DLD1 (cell line): Measurements from ENCODE around the gene LRRC47.

Experiments
- in situ Hi-C: cut with HindIII; loops from 2 replicates; pipeline ENCODE4 v1.10.0; 2017; ENCODE audit warnings: low sequenced_read_pairs

The LRRC47 gene

DNA sequence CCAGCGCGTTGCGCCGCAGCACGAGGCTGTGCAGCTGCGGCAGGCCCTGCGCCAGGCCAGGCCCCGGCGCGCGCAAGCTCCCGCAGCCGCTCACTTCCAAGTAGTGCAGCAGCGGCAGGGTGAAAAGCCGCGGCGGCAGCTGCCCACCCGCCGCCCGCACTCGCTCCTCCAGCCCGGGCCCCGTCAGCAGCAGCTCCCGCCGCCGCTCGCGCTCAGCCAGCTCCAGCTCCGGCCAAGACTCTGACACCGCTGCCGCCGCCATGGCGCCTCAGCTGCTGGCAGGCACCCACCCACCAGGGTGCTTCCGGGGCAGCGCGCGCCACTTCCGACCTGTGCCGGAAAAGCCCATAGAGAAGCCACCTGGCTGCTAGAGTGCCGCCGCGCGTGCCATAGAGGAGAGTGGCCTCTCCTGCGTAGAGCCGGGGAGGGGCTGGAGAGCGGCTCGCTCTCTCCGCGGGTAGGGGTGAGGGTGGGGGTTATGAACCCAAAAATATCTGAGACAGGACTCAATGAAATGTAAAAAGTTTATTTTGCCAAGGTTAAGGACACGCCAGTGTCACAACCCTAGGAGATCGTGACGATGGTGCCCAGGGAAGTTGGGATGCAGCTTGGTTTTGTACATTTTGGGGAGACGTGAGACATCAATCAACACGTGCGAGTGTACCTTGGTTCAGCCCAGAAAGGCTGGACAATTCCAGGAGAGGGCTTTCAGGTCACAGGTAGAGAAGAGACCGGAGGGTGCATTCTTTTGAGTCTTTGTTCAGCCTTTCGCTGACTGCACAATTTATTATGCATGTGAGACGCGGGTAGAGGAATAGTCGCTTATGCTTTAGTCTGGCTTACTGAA is at the start of gene LRRC47:
Gene LRRC47, minus strand, starts transcription at position 284 of the 847 bp plus-strand sequence. Its CDS starts 22 bp downstream, at position 262.
- in situ Hi-C loops, result no loop called here

DNA sequence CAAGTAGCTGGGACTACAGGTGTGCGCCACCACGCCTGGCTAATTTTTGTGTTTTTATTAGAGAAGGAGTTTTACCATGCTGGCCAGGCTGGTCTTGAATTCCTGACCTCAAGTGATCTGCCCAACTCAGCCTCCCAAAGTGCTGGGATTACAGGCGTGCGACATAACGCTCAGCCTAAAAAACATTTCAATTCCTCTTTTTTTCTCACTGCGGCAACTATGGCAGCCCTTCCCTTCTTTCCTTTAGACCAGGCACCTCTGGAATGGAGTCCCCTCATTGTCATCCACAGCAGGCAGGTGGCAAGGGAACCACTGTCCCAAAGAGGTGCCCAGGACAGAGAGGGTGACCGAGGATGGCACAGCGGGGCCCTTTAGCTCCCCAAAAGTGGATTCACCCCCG is 46.6 kb upstream of the LRRC47 start:
- in situ Hi-C loops, result no loop called here

DNA sequence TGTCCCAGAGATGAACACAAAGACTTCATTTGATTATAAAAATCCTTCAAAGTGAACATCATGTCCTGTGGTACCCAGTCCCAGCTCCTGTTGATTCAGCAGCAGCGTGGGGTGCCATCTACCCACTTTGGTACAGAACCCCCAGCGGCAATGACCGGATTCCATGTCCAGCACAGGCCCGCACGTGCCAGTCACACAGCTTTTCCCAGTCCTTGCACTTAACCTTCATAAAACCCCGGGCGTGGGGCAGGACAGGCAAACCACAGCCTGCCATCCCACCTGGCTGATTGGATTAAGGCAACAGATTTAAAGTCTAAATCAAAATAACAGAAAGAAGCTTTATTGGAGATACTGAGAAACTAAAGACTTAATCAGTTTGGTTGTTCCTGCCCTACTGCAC is 45.2 kb upstream of the LRRC47 start:
- in situ Hi-C loops, result no loop called here

DNA sequence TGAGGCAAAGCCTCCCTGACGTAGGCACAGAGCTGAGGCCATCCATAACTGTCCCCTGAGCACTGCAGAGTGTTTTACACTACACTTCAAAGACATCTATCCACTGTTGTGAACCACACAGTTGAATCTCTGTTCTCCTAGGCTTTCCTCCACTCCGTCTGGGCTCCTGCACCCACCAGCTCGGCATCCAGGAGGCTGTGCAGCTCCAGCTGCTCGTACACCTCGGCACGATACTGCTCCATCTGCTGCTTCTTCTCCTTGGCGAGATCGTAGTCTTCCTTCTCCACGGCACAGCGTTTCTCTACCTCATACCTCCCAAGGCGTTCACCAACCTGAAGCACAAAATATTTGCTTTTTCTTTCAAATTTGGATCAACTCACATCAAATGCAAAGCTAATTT is 42.5 kb upstream of the LRRC47 start:
- in situ Hi-C loops, result no loop called here

DNA sequence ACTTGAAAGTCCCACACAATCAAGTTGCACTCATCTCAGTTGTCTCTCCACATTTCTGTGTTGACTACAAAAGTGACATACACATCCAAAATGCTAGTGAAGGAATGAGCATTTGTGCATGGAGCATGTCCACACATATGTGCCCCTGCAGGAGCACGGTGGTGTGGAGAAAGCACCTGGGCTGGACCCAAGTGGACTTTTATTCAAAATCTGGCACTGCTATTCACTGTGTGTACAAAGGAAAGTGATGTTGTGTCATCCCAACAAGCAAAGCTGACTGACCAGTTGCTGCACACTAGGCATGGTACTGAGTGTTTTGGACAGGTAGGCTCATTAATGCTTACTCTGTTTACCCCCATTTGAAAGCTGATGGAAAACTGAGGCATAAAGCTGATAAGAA is 41.4 kb upstream of the LRRC47 start:
- in situ Hi-C loops, result no loop called here

DNA sequence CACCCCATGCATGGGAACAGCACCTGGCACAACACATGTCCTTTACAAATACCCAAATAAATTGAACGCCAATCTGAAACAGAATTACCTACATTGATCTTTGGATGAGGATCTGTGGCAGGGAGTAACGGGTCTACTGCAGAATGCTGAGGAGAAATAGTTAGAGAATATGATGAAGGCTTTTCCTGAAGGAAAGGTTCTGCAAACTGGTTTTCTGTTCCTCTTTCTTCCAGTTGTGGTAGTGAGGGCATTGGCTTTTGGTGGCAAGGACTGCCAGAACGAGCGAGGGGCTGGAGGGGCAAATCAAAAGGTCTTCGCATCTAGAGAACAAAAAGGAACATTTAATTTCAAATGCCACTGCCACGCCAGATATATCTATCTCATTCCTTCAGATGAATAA is 40.9 kb upstream of the LRRC47 start:
- in situ Hi-C loops, result no loop called here

DNA sequence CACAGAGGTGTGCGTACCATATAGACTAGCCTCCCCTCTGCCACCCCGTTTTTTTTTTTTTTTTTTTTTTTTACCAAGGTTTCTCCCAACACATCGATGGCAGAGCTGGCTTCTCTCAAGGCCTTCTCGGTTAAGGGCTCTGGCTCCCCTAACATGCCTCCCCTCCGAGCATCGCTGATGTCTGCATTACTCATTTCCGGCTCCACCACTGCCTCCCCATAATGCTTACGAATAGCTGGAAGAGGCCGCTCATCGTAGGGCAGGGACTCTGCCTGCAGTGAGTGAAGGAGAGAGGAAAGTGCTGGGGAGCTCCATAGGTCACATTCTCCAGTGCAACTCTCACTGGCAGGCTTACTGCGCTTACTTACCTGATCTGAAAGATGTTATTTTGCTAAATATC is 40.1 kb upstream of the LRRC47 start:
- in situ Hi-C loops, result no loop called here

DNA sequence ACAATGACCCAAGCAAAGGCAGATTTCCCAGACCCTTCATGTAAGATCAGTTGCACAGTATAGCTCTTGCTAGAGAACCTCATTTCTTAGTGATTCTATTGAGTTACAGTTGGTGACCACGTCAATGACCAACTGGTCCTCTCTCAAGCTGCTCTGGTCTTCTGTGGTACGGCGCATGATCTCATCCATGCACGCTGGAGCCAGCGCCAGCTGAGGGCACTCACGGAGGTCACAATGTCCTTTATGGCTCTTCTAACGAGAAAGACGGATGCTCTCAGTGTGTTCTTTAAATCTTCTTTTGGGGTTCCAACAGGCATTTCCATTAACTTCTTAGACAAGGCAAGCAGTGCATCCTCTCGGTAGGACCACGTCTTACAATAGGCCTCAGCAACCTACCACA is 38.4 kb upstream of the LRRC47 start:
- in situ Hi-C loops, result no loop called here

DNA sequence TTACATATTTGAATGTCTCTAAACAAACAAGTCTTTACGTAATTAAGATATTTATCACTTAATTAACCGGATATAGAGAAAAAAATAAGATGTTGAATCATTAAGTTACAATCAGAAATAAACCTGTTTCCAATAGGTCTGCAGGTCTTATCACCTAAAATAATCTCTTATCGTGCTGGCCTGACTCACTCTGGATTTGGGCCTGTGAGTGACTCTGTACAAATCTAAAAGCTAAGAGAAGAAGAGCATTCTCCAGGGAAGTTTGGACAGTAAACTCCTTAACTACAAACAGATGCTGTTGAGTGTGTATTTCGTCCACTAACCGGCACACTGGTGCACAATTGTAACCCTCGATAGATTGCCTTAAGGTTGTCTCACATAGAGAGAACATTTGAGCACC is 35.4 kb upstream of the LRRC47 start:
- in situ Hi-C loops, result no loop called here

DNA sequence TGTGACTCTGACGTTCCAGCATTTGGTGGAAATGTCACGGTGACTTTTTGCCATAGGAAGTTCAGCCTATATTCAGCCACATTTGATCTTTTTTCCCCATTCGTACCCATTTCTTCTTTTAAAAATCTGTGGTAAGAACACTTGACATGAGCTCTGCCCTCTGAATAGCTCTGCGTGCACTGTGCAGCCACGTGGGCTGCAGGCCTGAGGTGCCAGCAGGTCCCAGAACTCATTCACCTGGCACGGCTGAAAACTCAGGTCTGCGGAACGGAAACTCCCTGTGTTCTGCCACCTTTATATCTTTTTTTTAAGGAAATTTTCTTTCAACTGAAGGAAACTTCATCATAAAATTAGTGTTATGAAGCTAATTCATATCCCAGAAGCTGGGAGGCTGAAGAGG is 32.1 kb upstream of the LRRC47 start:
- in situ Hi-C loops, result no loop called here

DNA sequence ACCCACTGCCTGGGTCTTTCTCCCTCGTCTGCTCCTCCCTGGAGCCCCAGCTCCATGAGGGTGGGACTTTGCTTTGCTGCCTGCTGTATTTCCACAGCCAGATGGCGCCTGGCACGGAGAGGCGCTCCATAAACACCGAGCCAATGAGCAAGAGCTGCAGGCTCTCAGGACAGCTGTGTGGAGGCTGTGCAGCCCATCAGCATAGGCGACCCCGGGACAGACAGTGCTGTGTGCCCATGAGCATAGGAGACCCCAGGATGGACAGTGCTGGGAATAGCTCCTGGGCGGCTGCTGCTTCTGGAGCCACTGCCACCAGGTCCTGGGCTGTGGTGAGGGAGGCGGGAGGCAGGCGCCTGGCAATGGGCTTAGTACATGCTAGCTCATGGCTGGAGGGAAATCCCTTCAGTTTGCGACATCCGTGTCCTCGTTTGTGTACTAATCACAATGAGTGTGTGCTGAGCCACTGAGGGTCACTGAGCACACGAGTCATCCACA is 31.6 kb upstream of the LRRC47 start:
- in situ Hi-C loops, result no loop called here

DNA sequence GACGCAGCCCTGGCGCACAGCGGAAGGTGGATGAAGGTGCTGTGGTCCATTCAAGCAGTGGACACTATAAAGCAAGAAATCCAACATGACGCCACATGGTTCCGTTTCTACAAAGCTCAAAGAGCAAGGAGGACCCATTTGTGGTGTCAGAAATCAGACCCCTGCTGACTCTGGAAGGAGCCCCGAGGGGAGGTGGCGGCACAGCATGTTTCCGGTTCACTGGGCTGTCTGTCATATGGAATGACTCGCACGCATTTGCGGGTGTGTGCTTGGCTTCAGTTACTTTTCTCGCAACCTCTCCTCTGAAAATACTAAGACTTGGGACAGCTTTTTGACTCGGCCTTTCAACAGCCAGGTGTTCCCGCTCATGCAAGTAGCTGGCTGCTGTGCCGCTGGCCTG is 29.1 kb upstream of the LRRC47 start:
- in situ Hi-C loops, result no loop called here

DNA sequence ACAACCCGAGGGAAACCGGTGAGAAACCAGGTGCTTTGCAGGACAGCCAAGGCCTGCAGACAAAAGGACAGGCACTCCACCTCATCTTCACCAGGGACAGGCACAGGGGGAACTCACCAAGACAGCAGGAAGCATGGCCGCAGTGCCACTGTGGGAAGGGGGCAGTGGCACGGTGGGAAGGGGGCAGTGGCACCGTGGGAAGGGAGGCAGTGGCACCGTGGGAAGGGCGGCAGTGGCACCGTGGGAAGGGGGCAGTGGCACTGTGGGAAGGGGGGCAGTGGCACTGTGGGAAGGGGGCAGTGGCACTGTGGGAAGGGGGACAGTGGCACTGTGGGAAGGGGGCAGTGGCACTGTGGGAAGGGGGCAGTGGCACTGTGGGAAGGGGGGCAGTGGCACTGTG is 28.4 kb upstream of the LRRC47 start:
- in situ Hi-C loops, result no loop called here

DNA sequence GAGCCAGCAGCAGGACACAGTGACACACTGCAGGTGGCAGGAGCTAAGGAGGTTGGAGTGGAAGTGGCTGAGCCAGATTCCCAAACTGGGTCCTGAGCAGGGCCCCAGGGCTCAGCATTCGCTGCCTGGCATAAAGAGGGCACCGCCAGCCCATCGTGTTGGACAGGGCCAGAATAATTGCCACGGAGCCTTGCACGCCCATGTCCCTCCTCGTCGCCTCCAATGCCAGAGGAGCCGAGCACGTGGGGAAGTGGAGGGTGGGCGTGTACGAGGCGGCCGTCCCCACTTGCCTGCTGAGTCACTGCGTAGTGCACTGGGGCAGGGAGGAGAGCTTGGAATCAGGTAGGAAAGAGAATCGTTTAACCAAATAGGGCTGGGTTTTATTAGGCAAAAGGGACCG is 26.1 kb upstream of the LRRC47 start:
- in situ Hi-C loops, result no loop called here

DNA sequence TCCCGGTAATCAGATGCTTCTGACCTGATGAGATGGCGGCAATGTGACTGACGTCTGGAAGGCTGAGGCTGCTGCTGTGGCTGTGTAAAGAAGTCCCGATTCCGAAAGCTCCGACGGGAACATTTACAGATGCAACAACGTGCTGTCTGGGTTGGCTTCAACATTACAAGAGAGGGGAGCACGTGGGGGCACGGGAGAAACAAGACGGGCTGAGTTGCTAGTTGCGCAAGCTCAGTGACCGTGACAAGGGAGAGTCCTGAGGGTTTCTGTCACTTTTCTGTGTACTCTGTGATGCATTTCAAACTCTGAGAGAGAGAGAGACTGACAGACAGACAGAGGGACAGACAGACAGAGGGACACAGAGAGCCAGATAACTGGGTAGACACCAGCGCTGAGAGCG is 25.6 kb upstream of the LRRC47 start:
- in situ Hi-C loops, result no loop called here

DNA sequence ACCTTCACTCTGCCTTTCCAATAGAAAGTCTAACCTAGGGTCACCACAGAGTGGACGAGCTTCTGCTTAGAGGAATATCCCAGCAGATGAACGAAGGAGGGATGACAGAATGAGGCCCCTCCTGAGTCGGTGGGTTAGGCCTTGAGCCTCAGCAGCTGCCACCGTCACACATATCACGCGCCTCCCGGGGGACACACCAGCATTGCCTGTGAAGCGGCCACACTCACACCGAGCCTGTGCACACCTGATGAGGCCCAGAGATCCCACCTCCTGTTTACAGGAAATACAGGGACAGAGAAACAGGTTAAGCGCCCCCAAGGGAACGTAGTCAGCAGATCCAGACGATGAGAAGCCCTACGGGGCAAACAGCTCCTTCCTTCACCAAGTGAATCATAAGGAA is 25.1 kb upstream of the LRRC47 start:
- in situ Hi-C loops, result no loop called here

DNA sequence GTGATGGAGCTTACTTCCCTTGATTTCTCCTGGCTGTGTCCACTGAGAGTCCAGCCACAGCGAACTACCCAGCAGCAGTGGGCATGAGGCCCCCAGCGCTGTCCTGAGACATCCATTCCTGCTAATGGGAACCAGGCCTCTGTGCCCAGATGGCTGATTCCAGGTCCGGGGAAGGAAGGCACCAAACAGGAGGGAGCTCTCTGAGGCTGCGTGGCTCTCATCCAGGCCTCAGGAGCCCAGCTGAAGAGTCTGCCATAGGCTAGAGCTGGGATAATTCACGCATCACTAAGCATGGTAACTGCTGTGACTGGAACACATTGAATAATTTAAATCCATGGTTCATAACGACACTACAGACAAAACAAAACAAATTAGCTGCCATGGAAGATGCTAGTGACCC is 24.7 kb upstream of the LRRC47 start:
- in situ Hi-C loops, result no loop called here

DNA sequence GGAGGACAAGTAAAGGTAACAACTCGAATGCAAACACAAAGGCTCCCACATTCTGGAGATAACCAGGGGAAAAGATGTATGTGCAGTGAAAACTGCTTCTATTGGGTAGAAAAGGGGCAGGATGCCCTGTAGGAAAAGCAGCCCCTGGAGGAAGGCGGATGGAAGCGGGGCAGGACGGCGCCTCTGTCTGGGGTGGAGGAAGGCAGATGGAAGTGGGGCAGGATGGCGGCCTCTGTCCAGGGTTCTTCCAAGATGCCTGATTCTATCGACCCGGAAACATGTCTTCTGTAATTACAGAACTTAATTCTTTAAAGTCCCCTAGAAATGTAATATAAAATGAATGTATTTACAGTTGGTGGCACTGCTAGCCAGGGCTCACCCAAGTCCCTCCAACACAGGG is 24.0 kb upstream of the LRRC47 start:
- in situ Hi-C loops, result no loop called here

DNA sequence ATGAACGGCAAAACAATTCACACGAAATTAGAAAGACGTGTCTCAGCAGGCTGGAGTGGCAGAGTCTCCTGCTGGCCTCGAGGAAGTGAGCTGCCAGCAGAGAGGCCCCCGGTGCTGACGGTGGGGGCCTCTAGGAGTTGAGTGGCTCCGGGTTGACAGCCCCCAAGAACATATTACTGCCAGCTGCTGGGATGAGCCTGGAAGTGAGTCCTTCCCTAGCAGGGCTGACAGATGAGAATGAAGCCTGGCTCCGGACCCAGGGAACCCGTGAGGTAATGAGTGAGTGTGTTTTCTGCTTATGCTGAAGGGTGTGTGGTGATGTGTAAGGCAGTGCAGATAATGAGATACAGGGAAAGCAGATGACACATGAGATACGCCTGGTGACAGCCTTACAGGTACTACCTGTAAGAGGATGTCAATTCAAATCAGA is 23.5 kb upstream of the LRRC47 start:
- in situ Hi-C loops, result no loop called here

DNA sequence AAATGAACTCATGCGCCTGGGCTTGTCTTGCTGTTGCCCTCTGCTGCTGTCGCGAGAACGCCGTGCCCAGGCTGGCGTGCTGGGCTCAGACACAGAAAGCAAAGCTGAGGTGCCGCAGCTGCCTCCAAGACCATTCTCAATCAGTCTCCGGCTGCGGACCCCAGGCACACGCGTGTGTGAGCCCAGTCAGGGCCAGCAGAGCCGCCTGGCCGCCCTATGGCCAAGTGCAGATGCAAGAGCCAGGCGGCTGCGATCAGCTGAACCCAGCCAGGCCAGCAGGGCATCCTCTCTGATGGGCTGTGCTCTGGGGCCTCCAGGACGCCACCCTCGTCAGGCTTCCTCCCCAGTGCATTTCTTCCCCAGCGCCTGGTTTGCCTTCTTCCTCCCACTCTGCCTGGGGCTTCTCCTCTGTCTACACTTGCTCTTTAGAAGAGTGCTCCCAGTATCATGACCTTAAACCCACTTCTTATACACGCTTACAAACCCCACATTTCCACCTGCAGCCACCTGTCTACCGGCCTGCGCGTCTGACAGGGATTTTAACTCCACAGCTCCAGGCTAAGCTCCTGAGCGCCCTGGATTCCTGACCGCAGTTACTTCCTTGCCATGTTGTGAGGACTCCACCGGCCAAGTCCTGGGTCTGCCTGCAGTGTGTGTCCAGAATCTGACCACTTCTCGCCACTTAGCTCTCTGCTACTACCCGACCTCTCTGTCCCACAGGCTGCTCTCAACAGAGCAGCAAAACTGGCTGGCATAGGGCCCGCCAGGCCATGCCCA is 21.7 kb upstream of the LRRC47 start:
- in situ Hi-C loops, result no loop called here

DNA sequence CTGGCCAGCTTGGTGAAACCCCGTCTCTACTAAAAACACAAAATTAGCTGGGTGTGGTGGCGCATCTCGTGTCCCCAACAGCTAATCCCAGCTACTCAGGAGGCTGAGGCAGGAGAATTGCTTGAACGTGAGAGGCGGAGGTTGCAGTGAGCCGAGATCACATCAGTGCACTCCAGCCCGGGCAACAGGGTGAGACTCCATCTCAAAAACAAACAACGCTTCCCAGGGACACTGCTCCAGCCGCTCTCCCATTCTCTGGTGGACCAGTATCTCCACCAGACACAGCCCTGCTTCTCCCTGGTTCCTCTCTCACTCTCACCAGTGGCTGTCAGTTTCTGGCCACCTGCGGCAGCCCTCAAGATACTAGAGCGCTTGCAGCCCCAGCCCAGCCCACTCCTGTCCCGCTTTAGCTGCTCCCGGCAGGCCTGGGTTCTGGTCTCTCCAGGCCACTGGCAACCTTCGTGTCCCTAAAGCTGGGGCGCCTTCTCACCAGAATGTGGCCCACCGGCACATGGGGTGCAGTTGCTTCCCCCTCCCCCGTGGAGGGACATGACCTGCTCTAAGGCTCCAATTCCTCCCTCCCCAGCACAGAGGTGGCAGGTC is 20.9 kb upstream of the LRRC47 start:
- in situ Hi-C loops, result no loop called here
